ENCODE results near the gene SGCD.

SGCD gene

GRCh38 chr5:156812959-156813358 lies 486.0 kb downstream of the SGCD start:
- no peak for DNase-seq

- no peak for DNase-seq
Observed at GRCh38 chr5:156815988-156816599, 489.1 kb downstream of the SGCD start.
